Hematopoietic multipotent progenitor cell (in vitro differentiated cells): ENCODE measurements around the gene SCRG1. TPM values are rescaled to one million over a fixed set of nuclear protein-coding genes. Genes with fewer than 3 reads are reported as not detected.

Source experiments
- DNase-seq, 3 donors: peaks; one replicate each; pipeline ENCODE4 v3.0.0-alpha.2; 2011 to 2015; ENCODE audit warnings: low read depth in 2 of 3, low spot score in 2 of 3
- total RNA-seq: library from RNA; depleted of rRNA; stranded (reverse); fragments of >200 nt; gene quantifications from one replicate; pipeline ENCODE4 v1.2.3, GENCODE V29; 2012

The SCRG1 gene
- total RNA-seq, 1 donor: not detected

DNA sequence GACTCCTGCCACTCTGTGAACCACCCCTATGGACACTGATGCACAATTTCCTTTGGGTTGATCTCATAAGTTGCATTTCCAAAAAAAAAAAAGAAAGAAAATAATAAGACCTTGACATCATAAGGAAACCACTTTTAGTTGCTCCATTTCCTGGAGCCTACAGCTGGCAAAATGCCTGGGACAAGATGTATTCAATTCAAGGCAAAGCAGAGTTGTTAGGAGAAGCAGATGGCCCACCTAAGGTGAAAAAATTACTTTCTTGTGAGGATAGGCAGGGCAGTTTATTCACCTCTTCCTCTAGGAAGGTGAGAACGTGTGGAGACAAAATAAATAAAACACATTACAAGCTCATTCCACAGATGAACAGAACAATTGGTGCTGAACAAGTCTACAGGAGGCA, 14.1 kb upstream of the SCRG1 start:
- DNase-seq: peak in 1 of 3 donors; percentile 20

DNA sequence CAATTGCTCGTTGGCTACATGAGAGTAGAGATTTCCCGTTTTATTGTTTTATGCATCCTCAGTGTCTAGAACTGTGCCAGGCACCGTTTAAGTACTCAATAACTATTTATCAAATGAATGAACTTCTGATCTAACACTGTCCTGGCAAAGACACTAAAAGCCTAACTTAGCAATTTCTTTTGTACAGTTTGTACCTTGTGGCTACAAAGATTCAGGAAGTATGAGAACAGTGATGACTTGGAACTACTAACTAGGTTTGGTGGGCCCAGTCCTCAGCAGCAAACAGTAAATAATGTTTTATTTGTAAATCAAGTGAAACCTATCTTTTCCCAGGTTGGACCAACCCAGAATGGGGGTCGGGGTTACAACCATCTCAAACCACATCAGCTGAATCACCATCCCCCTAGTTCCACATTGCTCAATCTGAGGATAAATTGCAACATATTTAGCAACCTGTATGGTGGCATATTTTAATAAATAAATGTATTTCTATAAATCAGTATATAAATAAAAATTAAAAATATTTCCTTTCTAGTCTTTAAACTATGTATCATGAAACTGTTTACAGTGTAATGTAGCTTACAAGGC, 12.3 kb upstream of the SCRG1 start:
- peak in 1 of 3 donors; percentile 8 for DNase-seq

GRCh38 chr4:173410079-173410478, 11.2 kb upstream of the SCRG1 start:
- no peak for DNase-seq

DNA sequence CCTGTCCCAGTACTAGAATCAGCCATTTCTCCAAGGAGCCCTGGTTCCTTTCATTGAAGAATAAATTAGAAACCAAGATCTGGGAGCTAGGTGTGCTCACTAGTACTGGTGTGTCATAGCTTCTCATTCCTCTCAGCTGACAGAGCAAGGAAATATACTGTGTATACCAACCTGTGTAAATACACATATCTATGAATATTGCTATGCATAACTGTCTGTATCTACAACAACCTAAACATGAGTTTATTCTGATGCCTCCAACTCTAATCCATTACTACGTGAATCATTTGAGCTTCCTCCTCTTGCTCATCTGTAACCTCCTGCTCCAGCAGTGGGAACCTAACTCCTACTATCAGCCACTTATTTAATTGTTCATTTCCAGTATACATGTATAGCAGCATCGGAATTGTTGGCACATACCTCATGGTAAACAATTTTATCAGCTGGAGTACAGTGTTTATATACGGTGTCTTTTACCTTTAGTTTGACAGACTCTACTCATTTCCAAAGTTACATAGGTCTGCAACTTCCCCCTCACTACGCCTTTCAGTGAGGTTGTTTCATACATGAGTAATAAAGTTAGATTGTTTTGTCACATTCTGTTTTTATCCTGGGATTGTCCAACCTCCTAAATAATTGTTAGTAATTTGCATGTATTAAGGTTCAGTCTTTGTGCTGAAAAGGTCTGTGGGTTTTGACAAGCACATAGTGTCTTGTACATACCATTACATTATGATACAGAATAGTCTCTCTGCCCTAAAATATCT, 7.1 kb upstream of the SCRG1 start:
- no peak for DNase-seq

DNA sequence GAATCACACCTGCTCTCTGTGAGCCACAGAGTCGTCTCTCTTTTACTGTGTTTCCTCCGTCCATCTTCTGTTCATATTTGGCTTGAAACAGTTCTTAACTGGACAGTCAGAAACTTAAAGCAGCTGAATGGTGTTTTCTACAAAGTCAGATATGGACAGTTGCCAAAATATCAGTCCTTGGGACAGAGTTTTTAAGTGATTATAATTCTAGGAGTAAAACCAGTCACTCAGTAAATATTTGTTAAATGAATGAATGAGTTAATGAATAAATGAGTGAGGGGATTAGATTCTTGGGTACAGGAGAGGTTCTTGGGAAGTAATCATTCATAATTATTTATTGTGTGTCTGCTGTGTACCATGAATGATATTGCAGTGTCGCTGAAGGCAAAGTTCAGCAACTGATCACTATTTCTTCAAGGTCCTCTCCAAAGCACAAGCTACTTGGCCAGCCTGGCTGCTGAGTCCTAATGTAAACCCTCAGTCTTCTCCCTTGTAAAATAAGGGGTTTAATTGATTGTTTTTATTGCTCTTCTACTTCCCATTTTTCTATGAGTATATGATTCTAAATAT, 5.5 kb upstream of the SCRG1 start:
- DNase-seq: no peak

DNA sequence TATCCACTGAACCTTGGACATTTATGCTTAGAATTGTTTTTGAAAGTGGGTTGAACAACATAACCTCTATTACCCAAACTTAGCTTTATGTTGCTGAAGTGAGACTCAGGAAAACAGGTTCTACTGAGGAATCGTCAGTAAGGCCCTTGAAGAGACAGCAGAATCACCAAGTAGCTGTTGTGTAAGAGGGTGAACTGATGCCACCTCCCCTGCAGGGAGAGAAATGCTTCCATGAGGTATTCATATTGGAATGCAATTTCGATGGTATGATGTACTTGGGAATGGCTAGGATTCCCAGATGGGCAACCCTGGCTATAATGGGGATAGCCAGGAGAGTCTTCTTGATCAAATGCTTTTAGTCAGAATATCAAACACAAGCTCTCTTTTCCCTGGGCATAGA, 4.1 kb upstream of the SCRG1 start:
- DNase-seq: no peak

DNA sequence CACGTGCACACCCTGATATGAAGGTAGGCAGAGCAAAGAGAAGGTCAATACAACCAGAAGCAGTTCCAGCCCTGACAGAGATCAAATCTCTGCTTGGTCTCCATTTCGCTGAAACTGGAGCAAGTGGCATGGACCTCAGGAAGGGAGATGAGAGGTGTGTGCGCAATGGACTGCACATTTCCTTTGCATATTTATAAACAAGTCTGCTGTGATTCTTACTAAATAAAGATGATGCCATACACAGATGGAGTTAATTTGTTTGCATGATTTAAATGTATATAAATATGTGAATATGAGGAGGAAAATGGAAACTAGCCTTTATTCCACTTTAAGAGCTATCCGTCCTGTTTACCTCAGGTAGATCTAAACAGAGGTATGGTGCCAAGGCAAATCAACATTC, 2.1 kb upstream of the SCRG1 start:
- DNase-seq: no peak

- DNase-seq: no peak
These were observed 696 bp downstream of the SCRG1 start for GRCh38 chr4:173398220-173398619.

GRCh38 chr4:173397604-173398003, 1.3 kb downstream of the SCRG1 start:
- no peak for DNase-seq

GRCh38 chr4:173391701-173392100, 7.2 kb downstream of the SCRG1 start:
- DNase-seq: no peak

GRCh38 chr4:173386751-173387150, 12.2 kb downstream of the SCRG1 start:
- DNase-seq: no peak

DNA sequence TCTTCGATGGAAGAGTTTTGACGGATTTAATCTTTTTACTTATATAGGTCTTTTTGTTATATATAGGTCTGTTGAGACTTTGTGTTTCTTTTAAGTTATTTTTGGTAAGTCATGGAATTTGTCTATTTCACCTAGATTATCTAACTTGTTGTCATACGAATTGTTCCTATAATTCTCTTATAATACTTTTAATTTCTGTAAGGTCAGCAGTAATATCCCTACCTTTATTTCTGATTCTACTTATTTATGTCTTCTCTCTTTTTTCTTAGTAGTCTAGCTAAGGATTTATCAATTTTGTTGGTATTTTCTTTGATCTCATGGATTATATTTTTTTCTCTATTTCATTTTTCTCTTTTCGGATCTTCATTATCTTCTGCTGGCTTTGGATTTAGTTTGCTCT, 16.6 kb downstream of the SCRG1 start:
- DNase-seq: no peak

DNA sequence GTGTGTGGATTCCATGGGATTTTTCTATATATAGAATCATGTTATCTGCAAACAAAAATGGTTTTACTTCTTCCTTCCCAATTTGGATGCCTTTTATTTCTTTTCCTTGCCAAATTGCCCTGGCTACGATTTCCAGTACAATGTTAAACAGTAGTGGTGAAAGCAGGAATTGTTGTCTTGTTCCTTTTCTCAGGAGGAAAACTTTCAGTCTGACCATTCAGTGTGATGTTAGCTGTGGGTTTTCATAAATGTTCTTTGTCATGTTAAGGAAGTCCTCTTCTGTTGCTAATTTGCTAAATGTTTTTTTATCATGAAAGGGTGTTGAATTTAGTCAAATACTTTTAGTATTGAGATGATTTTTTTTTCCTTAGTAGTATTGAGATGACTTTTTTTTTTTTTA, 17.3 kb downstream of the SCRG1 start:
- no peak for DNase-seq

- DNase-seq: no peak
These were observed 17.9 kb downstream of the SCRG1 start for GRCh38 chr4:173380987-173381386.

DNA sequence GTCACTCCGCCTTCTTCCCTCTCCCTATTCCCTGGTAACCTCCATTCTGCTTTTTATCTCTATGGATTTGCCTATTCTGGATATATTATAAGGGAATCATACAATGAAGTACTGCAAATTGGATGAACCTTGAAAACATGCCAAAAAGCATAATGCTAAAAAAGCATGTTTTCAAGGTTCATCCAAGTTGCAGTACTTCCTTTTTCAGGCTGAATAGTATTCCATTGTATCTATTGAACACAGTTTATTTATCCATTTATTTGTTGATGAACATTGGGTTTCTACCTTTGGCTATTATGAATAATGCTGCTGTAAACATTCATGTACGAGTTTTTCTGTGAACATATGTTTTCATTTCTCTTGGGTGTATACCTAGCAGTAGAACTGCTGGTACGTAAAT, 19.0 kb downstream of the SCRG1 start:
- DNase-seq: no peak

DNA sequence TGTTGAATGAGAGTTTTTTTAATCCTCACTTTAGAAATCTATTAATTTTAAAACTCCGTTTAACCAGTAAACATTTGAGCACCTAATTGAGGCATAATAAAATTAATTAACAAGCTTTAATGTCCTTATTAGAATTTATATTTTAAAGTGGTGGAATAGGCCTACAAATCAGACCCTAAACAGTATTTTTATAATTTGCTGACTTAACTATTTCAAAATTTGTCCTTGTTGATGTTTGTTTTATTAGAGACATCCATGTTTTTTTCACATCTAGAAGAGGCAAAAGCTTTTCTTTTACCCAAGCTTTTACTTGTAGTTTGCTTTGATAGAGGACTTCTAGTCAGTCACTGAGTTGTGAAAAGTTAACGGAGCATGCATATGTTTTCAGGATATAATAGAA, 24.3 kb downstream of the SCRG1 start:
- DNase-seq: no peak

DNA sequence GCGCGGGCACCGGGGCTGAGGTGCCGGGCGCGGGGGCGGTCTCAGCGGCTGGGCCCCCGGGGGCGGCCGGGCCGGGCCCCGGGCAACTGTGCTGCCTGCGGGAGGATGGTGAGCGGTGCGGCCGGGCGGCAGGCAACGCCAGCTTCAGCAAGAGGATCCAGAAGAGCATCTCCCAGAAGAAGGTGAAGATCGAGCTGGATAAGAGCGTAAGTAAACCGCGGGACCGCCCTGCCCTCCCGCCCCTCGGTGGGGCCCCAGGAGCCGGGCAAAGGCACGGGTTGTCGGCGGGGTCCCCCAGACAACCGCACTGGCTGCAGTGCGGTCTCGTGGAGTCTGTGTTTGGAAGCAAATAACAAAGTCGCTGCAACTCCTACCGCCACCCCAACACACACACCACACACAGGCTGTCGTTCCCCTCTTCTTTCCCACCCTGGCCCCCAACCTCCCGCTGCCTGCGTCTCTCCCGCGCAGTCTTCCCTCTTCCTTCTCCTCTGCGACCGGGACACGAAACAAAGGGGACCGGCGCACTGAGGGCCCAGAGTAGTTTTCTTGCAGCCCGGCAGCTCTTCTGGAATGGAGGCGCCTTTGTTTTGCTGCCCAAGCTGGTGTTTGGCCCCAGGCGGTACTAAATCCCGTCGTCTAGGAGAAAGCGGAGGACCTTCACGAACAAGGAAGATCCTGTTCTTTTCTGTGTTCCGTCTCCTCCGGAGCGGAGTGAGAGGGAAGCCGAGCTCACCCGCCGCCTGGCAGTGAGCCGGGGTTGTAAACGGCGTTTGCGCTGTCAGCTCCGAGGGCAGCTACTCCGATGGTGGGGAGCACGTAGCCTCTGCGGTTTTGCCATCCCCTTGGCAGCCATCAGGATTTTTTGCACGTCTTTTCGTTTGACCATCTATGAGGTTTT, 27.4 kb downstream of the SCRG1 start:
- peak; percentile 13 to 63 (median 62) for DNase-seq

DNA sequence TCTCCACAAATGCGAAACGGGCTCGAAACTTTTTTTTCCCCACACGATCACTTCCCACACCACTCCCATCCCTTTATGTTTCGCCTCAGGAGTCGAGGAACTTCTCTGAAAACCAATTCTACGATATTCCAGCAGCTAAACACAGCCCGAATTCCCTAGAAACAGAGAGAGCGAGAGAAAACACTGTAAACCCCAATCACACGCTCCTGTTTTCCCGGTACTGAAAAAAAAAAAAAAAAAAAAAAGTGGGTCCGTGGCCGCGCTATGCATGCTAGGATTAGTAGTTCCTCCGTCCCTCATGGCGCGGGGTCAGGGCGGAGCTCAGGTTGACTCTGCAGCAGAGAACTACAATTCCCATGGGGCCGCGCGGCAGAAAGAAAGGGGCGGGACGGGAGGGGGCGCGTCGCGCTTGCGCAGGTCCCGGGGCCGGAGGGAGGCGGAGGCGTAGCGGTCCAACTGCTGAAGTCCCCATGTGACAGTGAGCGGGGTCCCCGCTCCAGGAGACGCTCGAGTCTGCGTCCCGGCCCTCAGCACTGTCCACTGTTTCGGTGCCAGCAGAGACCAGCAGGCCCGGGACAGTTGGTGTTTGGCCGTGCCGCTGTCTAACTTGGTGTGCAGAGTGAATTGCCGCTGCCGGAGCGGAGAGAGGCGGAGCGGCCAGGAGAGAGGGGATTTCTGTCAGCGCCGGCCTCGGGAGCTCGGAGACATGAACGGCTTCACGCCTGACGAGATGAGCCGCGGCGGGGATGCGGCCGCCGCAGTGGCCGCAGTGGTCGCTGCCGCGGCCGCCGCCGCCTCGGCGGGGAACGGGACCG, 28.2 kb downstream of the SCRG1 start, which contains the start of gene SAP30:
SAP30 (plus strand) TSS at position 478 of the 815 bp plus-strand sequence; CDS start at position 707, 229 bp downstream.
- peak; percentile 98 to 99 (median 99) for DNase-seq

DNA sequence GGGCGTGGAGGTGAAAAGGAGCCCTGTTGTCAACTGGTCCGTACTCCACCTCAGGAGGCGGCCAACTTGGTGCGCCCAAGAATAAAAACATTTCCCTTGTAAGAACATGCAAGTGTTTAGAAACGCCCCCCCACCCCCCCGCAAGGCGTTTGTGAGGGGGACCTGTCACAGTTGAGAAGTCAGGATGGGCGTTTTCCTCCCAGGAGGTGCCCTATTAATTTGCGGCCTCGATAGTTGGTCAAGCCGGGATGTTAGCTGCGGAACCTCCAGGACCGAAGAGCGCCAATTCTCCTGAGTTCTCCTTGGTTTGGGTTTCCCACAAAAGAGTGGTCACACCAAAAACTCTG, 28.8 kb downstream of the SCRG1 start:
- DNase-seq: peak in 2 of 3 donors; percentile 71 to 78

GRCh38 chr4:173367946-173368345, 31.0 kb downstream of the SCRG1 start:
- DNase-seq: no peak
